Germinal center (tissue), 1 donor: ENCODE data around the gene NUP210L.
A peak's percentile ranks its signal among the peaks of the same experiment; 100 is the strongest.

Source experiments
- DNase-seq: peaks from one replicate; pipeline ENCODE4 v3.0.0; 2012; ENCODE audit warnings: mixed read lengths, low spot score

Gene NUP210L

GRCh38 chr1:153963850-153964331 lies 191.0 kb downstream of the NUP210L start:
- DNase-seq, result no peak

DNA sequence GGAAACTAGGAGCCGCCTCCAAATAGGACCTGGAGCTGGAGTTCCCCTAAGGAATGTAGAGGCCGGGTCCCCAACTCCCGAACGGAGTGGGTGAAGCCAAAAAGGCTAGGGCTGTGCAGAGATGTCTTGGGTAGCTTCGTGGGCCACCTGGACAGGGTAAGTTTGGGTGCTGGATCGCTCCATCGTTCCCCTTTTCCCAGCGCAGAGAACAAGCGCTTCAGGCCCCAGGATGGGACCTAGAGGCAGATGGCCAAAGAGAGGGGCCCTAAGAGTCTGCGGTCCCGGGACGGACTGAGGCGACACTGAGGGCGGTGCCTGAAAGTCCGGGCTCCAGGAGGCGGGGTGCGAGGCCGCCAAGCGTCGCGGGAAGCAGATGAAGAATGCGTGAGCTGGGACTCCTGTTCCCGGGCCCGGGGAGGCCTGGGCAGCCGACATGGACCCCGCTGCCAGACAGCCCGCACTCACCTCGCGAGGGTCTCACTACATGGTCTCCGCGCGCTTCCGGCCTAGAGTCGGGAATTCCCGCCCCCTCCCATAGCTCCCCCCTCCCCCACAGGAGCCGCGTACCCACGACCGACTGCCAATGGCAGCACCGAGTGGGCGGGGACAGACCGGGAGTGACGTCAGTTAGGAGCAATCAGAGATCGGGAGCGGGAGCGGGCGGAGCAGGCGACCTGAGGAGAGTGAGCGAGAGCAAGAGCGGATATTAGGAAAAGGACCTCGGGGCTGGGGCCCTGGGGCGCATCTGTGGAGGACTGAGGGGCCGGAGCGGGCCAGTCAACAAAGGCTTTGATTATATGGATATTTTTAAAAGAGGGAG lies 191.6 kb downstream of the NUP210L start, which contains the start of gene SLC39A1:
Gene SLC39A1 (minus strand): TSS at position 508 of the 820 bp plus-strand sequence. CDS start 822 bp downstream, outside the sequence.
- DNase-seq, result peak; percentile 89

DNA sequence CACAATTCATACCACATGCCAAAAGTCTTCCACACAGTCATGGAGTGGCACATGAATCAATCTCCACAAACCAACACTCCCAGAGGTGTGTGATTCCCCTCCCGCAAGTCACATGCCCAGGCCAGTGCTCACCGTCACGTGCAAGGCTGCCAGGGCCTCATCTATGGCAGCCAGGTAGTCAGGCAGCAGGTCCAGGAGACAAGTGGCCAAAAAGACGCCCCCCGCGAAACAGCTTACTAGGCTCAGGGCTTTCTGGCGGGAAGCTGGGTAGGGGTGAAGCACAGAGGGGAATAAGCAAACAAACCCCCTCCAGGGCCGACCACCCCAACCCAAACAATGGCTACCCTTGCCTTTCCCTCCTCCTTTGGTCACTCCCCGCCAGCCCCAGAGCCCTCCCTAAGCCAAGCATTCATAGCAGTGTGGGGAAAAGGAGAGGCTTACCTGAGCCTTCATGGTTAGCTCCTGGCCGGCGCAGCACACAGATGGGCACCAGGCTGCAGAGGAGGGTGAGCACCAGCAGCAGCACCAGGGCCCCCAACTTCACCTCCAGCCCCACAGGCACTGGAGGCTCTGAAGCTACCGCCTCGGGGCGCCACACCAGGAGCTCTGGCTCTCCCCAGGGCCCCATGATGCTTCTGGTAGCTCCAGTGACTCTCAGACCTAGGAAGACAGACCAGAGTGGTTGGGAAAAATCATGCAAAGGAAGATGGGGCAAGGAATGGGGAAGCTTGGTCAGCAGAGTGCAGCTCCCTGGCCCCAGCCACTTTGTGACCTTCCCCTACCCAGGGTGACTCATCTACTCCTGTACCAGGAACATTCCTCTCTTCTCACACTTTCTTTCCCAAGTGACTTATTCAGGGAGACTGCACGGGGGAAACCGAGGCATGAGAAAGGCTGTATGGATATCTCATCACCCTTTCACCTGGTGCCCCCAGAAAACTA lies 192.5 kb downstream of the NUP210L start:
- no peak for DNase-seq

DNA sequence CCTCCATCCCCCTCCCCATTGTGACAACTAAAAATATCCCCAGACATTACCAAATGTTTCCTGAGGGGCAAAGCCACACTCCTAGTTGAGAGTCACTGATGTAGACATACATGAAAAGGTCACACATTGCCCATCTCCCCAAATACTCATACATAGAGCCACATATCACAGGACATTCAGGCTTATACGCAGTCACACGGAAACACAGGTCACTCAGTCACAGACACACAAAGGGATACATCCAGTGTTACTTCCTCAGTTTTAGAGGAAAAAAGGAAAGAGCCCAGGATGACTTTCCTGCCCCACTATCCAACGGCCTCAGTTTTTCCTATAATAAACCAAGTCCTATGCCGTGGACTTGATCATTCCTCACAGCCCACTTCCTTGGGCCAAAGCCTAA lies 193.5 kb downstream of the NUP210L start:
- no peak for DNase-seq

DNA sequence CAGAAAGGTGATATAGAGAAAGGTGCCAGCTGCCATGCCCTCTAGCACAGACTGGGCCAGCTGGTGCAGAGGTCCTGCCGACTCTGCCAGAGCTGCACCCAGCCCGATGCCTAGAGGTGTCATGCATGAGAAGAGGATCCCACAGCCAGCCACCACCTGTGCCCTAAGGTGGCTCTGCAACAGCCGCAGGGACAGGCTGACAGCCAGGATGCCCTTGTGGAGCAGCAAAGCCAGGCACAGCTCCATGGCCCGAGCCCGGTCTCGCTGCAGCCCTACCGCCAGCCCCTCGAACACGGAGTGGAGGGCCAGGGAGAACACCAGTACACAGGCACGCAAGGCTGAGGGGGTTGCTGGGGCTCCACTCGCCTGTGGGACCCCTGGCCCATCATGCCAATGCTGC lies 194.7 kb downstream of the NUP210L start:
- DNase-seq, result no peak

DNA sequence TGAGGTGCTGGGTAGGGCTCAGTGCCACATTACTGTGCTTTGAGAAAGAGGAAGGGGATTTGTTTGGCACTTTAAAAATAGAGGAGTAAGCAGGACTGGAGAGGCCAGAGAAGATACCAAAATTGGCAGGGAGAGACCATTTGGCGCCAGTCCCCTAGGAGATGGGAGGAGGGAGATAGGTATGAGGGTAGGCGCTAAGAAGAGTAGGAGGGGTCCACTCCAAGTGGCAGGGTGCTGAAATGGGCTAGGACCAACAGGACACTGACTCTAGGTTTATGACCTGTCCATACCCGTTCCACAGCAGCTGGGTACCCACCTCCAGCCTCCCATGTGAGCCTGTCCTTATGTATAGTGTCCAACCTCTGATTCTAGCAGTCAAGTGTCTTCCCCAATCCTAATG lies 195.4 kb downstream of the NUP210L start:
- DNase-seq, result no peak

- DNase-seq, result no peak
Measured at GRCh38 chr1:153958961-153959260, 196.0 kb downstream of the NUP210L start.

DNA sequence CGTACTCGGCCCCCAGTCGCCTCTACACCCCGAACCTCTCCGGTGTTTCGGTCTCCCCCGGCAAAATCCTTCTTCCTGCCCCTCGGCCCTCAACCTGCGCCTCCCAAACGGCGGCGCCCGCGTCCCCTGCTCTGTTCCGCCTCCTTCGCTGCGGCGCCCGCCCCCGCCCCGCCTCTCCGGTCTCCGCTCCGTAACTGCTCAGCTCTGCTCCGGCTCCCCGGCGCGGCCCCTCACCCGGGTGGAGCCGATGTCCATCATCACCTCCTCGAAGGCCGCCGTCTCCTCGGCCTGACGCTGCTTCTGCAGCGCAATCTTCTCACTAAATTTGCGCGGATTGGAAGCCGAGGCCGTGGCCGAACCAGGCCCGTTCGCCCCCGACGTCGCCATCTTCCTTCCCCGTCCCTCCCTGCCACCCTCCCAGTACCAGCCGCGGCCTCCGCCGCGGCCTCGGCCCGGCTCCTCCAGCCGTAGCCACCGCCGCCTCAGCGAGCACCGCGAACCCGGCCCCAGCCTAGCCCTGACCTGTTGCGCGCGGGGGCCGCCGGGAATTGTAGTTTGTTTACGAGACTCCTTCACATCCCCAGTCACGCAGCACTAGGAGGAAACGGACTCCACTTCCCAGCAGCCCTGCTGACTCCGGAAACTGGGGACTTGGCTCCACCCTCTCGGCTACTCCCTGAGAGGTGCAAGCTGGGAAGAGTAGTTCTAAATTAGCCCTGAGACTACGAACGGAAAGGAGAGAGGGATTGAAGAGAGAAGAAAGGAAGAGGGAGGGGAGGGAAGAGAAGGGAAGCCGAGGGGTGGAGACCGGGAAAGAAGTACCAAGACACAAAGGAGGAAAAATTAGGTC lies 196.5 kb downstream of the NUP210L start, which contains the start of gene CRTC2:
Gene CRTC2 (minus strand): TSS at position 502 of the 850 bp plus-strand sequence. CDS start 115 bp downstream, at position 387.
- peak; percentile 97 for DNase-seq

DNA sequence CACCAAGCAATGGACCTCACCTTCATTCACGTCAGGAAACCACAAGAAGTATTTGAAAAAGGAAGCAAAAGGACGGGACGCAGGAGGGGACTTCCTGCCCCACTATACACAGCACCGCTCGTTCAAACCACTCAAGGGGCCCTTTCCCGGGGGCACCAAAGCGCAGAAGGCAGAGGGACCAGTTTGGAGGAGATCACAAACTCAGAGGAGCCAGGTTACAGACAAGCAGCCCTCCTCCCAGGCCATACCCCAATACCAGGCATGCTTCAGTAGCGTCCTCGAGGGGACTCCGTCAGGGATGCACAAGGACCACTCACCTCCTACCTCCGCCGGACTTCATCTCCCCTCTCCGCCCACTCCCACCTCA lies 197.1 kb downstream of the NUP210L start:
- DNase-seq, result peak; percentile 45

- no peak for DNase-seq
Measured at GRCh38 chr1:153956997-153957715, 197.7 kb downstream of the NUP210L start.

DNA sequence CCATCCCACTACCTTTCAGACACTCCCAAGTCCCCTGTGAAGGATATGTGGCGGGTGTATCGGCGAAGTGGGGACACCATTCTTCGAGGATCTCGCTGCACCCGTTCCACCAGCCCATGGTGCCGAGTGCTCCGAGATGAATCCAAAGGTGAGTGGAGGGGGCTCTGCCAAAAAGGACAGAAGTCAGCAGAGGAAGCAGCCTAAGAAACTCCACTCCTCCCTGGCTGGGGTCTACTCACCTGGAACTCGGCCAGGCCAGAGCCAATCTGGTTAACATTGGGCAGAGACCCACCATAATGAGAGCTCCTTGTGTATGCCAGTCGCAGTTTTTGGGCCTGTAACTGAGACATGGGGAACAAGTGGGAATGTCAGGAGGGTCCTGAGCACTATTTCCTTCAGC lies 200.0 kb downstream of the NUP210L start:
- DNase-seq, result no peak

DNA sequence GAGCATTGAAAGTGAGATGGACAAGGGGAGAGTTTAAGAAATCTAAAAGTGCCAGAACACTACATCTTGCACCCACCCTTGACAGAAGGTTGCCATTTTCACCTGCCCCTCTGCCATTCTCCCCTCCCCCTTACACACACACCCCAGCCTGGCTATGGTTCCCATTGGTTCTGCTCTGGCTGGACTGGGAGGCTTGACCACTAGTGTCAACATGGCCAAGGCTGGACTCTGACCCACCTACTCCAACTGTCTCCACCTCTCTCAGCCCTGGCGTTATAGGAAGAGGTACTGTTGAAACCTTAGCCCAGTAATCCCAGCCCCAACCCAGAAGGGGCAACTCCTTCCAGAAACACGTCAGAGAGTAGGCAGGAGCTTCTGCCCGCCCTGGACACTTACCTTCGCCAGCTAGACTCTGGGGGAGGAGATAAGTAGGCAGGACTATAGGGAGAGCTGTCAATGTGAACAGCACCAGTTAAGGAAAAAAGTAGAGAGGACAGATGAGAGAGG lies 201.0 kb downstream of the NUP210L start:
- no peak for DNase-seq

DNA sequence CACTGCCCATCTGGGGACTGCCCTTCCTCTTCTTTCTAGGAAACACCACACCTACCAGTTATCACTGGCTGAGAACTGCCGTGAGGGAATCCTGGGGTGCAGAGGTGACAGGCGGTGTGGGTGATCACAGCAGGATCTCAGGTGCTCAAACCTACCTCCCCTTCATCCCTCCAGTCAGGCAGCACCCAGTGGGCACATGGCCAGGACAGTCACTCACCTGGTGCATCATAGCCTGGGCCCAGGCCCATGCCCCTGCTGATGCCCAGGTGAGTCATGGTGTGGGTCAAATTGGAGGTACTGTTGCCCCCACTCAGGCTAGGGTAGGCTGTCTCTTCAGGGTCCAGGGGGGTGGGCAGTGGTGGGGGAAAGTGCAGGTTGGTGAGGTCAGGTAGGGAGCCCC lies 203.1 kb downstream of the NUP210L start:
- DNase-seq, result no peak

GRCh38 chr1:153951183-153951582 lies 203.7 kb downstream of the NUP210L start:
- no peak for DNase-seq

GRCh38 chr1:153946622-153947241 lies 208.1 kb downstream of the NUP210L start, which contains the start of gene DENND4B:
DENND4B (minus strand) TSS chr1:153946718; CDS start chr1:153944374, 2,344 bp downstream.
- DNase-seq, result peak; percentile 91

DNA sequence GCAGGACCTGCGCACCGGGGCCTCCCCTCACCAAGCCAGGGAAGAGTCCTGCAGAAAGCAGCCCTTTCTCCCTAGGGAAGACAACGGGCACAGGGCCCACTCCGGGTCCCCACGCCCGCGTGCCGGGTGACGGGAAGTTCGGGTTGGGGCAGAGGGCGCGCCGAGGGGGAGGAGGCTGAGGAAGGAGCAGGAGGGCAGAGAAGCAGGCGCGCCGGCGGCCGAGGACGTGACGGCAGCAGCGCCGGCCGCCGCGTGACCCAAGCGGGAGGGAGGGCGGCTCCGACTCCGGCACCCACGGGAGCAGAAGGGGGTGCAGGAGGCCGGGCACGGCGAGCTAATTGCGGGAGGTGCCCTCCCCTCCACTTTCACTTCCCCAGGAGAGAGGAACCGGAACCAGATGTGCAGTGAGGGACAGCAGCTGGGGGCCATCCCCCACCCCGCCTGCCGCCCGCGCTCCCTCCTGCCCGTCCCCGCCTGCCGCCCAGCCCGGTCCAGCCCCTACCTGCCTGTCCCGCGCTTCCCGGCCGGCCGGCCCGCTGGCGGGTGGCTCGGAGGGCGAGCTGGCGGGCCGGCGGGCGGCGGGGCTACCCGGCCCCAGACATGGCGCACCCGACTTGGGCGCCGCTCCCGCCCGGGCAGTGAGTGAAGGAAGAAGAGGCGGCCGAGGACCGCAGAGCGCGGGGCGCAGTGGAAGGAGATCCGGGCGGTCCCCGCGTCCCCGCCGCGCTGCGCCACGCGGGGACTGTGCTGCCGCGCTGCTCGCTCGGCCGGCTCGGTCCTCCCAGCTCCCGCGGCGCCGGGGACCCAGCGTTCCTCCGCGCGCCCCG lies 208.9 kb downstream of the NUP210L start:
- peak; percentile 94 for DNase-seq

GRCh38 chr1:153945131-153945794 lies 209.6 kb downstream of the NUP210L start:
- DNase-seq, result peak; percentile 87

DNA sequence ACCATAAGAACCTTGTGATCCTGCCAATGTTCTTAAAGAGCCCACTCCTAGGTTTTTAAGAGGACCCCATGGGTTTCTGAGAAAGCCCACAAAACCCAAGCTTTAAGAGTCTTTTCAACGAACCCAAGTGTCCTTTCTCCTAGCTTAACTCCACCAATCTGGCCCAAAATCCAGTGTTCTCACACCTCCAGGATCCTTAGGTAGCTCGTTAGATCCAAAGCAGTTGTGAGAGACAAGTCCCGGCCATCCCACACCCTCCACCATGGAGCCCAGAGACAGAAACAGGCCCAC lies 210.1 kb downstream of the NUP210L start:
- DNase-seq, result no peak
